Keratinocyte (primary cell): ENCODE data around the gene PTPRN2. TPM values are rescaled to one million over a fixed set of nuclear protein-coding genes. Genes with fewer than 3 reads are reported as not detected.

Experiments
- DNase-seq: peaks from one replicate; pipeline ENCODE4 v3.0.0-alpha.2; 2011; ENCODE audit warnings: low read depth, missing footprints, low spot score
- FAIRE-seq: peaks from 2 replicates; lab custom pipeline; 2011; peaks lifted over from hg19 to GRCh38; lab: Jason Lieb, UNC
- H2AFZ ChIP-seq: 2 replicates; pipeline ENCODE4 v1.6.0; 2012; ENCODE audit warnings: low read length, control low read depth, inconsistent platforms; ENCODE audit not compliant: control insufficient read depth
- H3K27ac ChIP-seq: 2 replicates; pipeline ENCODE4 v1.5.1; 2011; ENCODE audit warnings: low read length; ENCODE audit not compliant: control insufficient read depth, insufficient read depth
- H3K27me3 ChIP-seq: 3 replicates; pipeline ENCODE4 v1.6.0; 2011; ENCODE audit warnings: low read length; ENCODE audit not compliant: control insufficient read depth, insufficient read depth; ENCODE audit errors: extremely low read depth
- H3K36me3 ChIP-seq, 2 experiments: 2 replicates in 1 of 2; 3 replicates in 1 of 2; pipeline ENCODE4 v1.5.1; 2011; ENCODE audit warnings: low read length in 2 of 2, mild to moderate bottlenecking in 1 of 2; ENCODE audit not compliant: control insufficient read depth in 2 of 2, insufficient read depth in 2 of 2; ENCODE audit errors: extremely low read depth in 1 of 2
- H3K4me1 ChIP-seq: 3 replicates; pipeline ENCODE4 v1.5.1; 2011; ENCODE audit warnings: low read length; ENCODE audit not compliant: control insufficient read depth, insufficient read depth; ENCODE audit errors: extremely low read depth
- H3K4me2 ChIP-seq: 3 replicates; pipeline ENCODE4 v1.6.0; 2011; ENCODE audit warnings: low read depth, low read length; ENCODE audit not compliant: control insufficient read depth, insufficient read depth; ENCODE audit errors: extremely low read depth
- H3K4me3 ChIP-seq, 3 experiments: fragments of 200-600 bp in 1 of 3; sonication (generic) in 1 of 3; 2 replicates in 2 of 3; 3 replicates in 1 of 3; pipeline ENCODE4 v1.5.1; 2011 to 2016; ENCODE audit warnings: low read length in 3 of 3, mild to moderate bottlenecking in 3 of 3, control low read depth in 2 of 3, inconsistent platforms in 1 of 3, low read depth in 1 of 3, mixed read lengths in 1 of 3, mixed run types in 1 of 3, moderate library complexity in 1 of 3; ENCODE audit not compliant: control insufficient read depth in 2 of 3, insufficient read depth in 2 of 3; ENCODE audit errors: extremely low read depth in 1 of 3
- H3K79me2 ChIP-seq: 2 replicates; pipeline ENCODE4 v1.6.0; 2012; ENCODE audit warnings: low read length; ENCODE audit not compliant: control insufficient read depth, insufficient read depth
- H3K9ac ChIP-seq: 3 replicates; pipeline ENCODE4 v1.6.0; 2011; ENCODE audit warnings: low read length; ENCODE audit not compliant: control insufficient read depth, insufficient read depth; ENCODE audit errors: extremely low read depth
- H3K9me1 ChIP-seq: 3 replicates; pipeline ENCODE4 v1.6.0; 2011; ENCODE audit warnings: low read length; ENCODE audit not compliant: control insufficient read depth, insufficient read depth; ENCODE audit errors: extremely low read depth
- H3K9me3 ChIP-seq: 2 replicates; pipeline ENCODE4 v1.5.1; 2012; ENCODE audit warnings: low read depth, low read length; ENCODE audit not compliant: control insufficient read depth
- H4K20me1 ChIP-seq: 3 replicates; pipeline ENCODE4 v1.6.0; 2011; ENCODE audit warnings: low read length; ENCODE audit not compliant: control insufficient read depth, insufficient read depth; ENCODE audit errors: extremely low read depth
- CTCF ChIP-seq, 3 experiments: IDR thresholded peaks in 1 of 3; conservative IDR thresholded peaks in 1 of 3; optimal IDR thresholded peaks in 1 of 3; 2 replicates in 2 of 3; 3 replicates in 1 of 3; pipeline versions ENCODE3 to v1.5.1; 2011; ENCODE audit warnings: low read length in 3 of 3, mild to moderate bottlenecking in 3 of 3, moderate library complexity in 2 of 3, control low read depth in 1 of 3, inconsistent platforms in 1 of 3; ENCODE audit not compliant: insufficient read depth in 2 of 3; ENCODE audit errors: extremely low read depth in 1 of 3
- EZH2 ChIP-seq: IDR thresholded peaks from one replicate; pipeline ENCODE4 v1.6.1; 2012; ENCODE audit warnings: inconsistent platforms, mild to moderate bottlenecking, low read length, moderate library complexity
- dilution Hi-C: fragments of 300-500 bp; cut with MboI; formaldehyde crosslinking; loops from one replicate; pipeline ENCODE4 v1.7.0; 2020; ENCODE audit warnings: low sequenced_read_pairs; ENCODE audit not compliant: extremely low pct_ligation_motif_present
- polyA plus RNA-seq, 5 experiments: library from polyadenylated mRNA; depleted of rRNA in 3 of 5; stranded (reverse) in 3 of 5; stranded (forward) in 1 of 5; unstranded in 1 of 5; fragments of >200 nt; gene quantifications; 1 replicate in 1 of 5; 2 replicates in 3 of 5; 3 replicates in 1 of 5; pipeline versions ENCODE4 v1.2.1 to v1.2.3, GENCODE V29; 2011 to 2012; ENCODE audit warnings: missing spikeins in 2 of 5, low read depth in 1 of 5, low replicate concordance in 1 of 5

PTPRN2 gene
- polyA plus RNA-seq, 1 donor (not counting 4 experiments of a cell fraction or from before 2014, with no cell fraction given), result not detected

DNA sequence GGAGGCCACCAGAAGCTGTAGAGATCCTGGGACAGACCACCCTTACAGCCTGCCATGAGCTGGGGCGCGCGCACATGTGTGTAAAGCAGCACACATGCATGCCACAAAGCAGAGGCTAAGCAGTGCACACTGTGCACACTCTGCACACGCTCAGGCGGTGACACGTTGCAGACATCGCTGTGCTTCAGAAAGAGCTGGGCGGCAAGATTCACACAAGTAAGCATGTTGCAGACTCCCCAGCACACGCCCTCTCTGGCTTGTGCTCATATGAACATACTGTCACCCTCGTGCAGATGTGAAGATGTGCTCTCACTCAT lies 772.0 kb downstream of the PTPRN2 start:
- Histone ChIP-seq H3K9me3 (peaks cover 27% of the 10 kb centered on the region), H3K27me3 (no peaks in the 10 kb centered on the region), H3K4me2 (no peak overlapping the region), H3K9me1 (no peaks in the 10 kb centered on the region), H3K9ac (no peak overlapping the region), H2AFZ (no peak overlapping the region), H3K4me3 (no peak overlapping the region), H3K79me2 (no peaks in the 10 kb centered on the region), H3K27ac (no peak overlapping the region), H3K36me3 (no peaks in the 10 kb centered on the region), H3K4me1 (no peaks in the 10 kb centered on the region), H4K20me1 (no peaks in the 10 kb centered on the region)
- FAIRE-seq (no peak), DNase-seq (no peak)
- dilution Hi-C loops, result no loop called here
- TF ChIP-seq EZH2 (no peak), CTCF (optimal IDR thresholded peaks at IDR 0.05 in 1 of 3, IDR thresholded peaks at IDR 0.05 in 1 of 3, conservative IDR thresholded peaks at IDR 0.05 in 1 of 3; ENCODE audit: extremely low read depth in 1 of 3, insufficient read depth in 2 of 3, low read length in 3 of 3) (no peak)

GRCh38 chr7:157814931-157815705 lies 772.5 kb downstream of the PTPRN2 start:
- H3K9me3 ChIP-seq, result peaks cover 23% of the 10 kb centered on the region
- no peaks in the 10 kb centered on the region for H3K79me2 ChIP-seq
- H3K27me3 ChIP-seq, result no peaks in the 10 kb centered on the region
- FAIRE-seq (no peak), DNase-seq (no peak)
- H4K20me1 ChIP-seq, result no peaks in the 10 kb centered on the region
- dilution Hi-C loops, result no loop called here
- no peak overlapping the region for H3K4me2 ChIP-seq
- H3K36me3 ChIP-seq, result no peaks in the 10 kb centered on the region
- H3K9me1 ChIP-seq, result no peaks in the 10 kb centered on the region
- H3K4me1 ChIP-seq, result no peaks in the 10 kb centered on the region
- no peak overlapping the region for H3K9ac ChIP-seq
- TF ChIP-seq EZH2 (no peak), CTCF (optimal IDR thresholded peaks at IDR 0.05 in 1 of 3, IDR thresholded peaks at IDR 0.05 in 1 of 3, conservative IDR thresholded peaks at IDR 0.05 in 1 of 3; ENCODE audit: extremely low read depth in 1 of 3, insufficient read depth in 2 of 3, low read length in 3 of 3) (no peak)
- no peak overlapping the region for H3K4me3 ChIP-seq
- no peak overlapping the region for H3K27ac ChIP-seq
- no peak overlapping the region for H2AFZ ChIP-seq
